ENCODE data around the gene RHOV.

DNA sequence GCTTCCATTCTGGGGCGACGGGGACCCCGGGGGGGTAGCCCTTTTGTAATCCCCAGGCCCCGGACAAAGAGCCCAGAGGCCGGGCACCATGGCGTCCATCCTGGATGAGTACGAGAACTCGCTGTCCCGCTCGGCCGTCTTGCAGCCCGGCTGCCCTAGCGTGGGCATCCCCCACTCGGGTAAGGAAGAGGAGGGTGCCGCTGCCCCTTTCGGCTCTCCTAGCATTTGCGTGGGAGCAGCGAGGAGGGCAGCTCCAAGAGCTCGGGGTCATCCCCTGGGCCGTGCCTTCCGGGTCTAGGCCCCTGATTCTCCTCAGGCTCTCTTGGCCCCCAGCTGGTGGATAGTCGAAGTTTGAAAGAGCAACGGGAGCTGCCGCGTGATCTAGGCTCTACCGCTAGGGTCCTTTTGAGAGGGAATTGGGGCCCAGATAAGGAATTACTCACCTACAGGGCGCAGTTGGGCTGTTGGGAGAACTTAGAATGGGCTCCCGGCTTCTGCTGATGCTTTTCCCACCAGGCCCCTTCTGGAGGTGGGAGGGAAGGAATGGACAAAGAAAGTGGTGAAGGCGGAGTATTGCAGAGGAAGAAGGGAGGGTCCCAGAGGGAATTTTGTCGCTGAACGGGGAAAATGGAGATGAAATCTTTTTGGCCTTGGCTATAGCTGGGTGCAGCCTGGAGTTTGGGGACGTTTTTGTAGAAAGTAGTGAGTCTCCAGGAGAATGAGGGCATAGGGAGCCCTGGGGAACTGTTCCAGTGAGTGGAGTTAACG lies 20.8 kb upstream of the RHOV start:
- TF ChIP-seq CTCF (conservative IDR thresholded peaks at IDR 0.05 in 1 of 2, IDR thresholded peaks at IDR 0.05 in 1 of 2; ENCODE audit: low read depth in 1 of 2, low read length in 2 of 2) (peak; percentile 45 to 58), EZH2 (IDR thresholded peaks at IDR 0.05; ENCODE audit: low read length, missing control alignments) (no peak)

All from fibroblast of lung (primary cell).